Subcutaneous abdominal adipose tissue (tissue), 5 donors: ENCODE measurements around the gene KCNT1.
"Not testable (repeated sequence)": the region's sequence is repeated elsewhere in the genome, so short reads cannot be mapped to it uniquely, and the experiment has no call there.

ENCODE experiments used
- H3K27ac ChIP-seq: one replicate; pipeline ENCODE4 v1.7.0; 2013; ENCODE audit warnings: low read depth, mild to moderate bottlenecking, inconsistent platforms, low read length, moderate library complexity
- H3K27me3 ChIP-seq, 5 donors: one replicate each; pipeline ENCODE4 v1.7.0; 2013; ENCODE audit warnings: low read length in 5 of 5, inconsistent platforms in 1 of 5; ENCODE audit not compliant: control insufficient read depth in 5 of 5, insufficient read depth in 4 of 5
- H3K36me3 ChIP-seq, 5 donors: one replicate each; pipeline ENCODE4 v1.7.0; 2013; ENCODE audit warnings: low read length in 5 of 5; ENCODE audit not compliant: control insufficient read depth in 5 of 5, insufficient read depth in 5 of 5
- H3K4me1 ChIP-seq, 5 donors: one replicate each; pipeline ENCODE4 v1.7.0; 2013; ENCODE audit warnings: low read length in 5 of 5, mild to moderate bottlenecking in 3 of 5, moderate library complexity in 1 of 5; ENCODE audit not compliant: control insufficient read depth in 5 of 5, insufficient read depth in 5 of 5
- H3K4me3 ChIP-seq, 5 donors: one replicate each; pipeline ENCODE4 v1.7.0; 2013; ENCODE audit warnings: low read length in 5 of 5, low read depth in 1 of 5
- H3K9ac ChIP-seq, 5 donors: one replicate each; pipeline ENCODE4 v1.7.0; 2013; ENCODE audit warnings: low read length in 5 of 5, mild to moderate bottlenecking in 4 of 5, moderate library complexity in 3 of 5
- H3K9me3 ChIP-seq, 5 donors: one replicate each; pipeline ENCODE4 v1.7.0; 2013; ENCODE audit warnings: low read length in 5 of 5; ENCODE audit not compliant: control insufficient read depth in 5 of 5
- donor health status: healthy.
- donor health status: healthy.
- donor health status: healthy.
- donor health status: healthy.
- donor health status: healthy.

Gene KCNT1

DNA sequence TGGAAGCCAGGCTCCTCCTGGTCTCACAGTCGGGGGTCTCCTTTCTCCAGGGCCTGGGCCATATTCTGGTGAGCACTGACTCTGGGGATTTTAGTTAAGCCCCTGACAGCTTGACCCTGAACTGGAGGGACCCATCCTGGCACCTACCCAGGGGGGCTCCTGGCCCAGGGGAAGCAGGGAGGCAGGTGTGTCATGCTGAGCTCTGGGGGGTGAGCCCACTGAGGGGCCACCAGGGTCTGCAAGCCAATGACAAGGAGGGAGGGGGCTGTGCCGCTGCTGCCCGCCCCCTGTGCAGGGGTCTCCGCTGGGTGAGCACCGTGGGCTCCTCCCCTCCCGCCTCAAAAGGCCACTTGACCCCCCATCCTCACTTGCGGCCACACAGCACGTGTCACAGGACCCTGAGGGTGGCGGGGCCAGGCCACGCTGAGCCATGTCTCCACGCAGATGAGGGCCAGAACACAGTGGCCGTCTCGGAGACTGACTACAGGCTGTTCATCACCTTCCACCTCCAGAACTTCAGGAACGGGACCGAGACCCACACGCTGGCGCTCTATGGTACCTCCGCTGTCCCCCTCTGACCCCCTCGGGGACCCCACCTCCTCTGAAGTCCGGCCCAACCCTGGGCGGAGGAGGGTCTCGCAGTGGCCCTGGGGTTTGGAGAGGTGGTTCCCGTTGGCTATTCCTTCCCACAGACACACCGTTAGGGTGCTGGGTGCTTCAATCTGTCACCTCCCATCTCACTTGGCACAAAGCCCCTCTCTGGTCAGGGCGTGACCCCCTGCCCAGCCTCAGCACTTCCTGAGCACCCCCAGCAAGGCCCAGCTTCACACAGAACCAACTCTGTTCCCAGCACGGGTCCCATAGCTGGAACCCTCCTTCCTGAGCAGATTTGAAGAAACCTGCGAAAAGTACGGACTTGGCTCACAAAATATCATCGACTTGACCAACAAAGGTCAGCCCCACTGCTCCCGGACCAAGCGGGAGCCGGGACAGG is 36.9 kb upstream of the KCNT1 start:
- Histone ChIP-seq H3K9ac (no peak overlapping the region), H3K27ac (no peak overlapping the region), H3K27me3 (peaks cover 2 to 33% (median 27%) of the 10 kb centered on the region in 5 donors), H3K9me3 (no peaks in the 10 kb centered on the region), H3K4me3 (no peak overlapping the region), H3K36me3 (no peaks in the 10 kb centered on the region), H3K4me1 (no peaks in the 10 kb centered on the region)

- Histone ChIP-seq H3K27ac (no peak overlapping the region), H3K4me1 (no peaks in the 10 kb centered on the region), H3K9ac (no peak overlapping the region), H3K9me3 (no peaks in the 10 kb centered on the region), H3K4me3 (no peak overlapping the region), H3K36me3 (no peaks in the 10 kb centered on the region), H3K27me3 (peaks cover 2 to 33% (median 32%) of the 10 kb centered on the region in 5 donors)
These were observed 36.2 kb upstream of the KCNT1 start for GRCh38 chr9:135665795-135666189.

- Histone ChIP-seq H3K27me3 (peaks cover 6 to 42% (median 32%) of the 10 kb centered on the region in 5 donors), H3K36me3 (no peaks in the 10 kb centered on the region), H3K9ac (no peak overlapping the region), H3K4me3 (no peak overlapping the region), H3K4me1 (no peaks in the 10 kb centered on the region), H3K27ac (no peak overlapping the region), H3K9me3 (no peaks in the 10 kb centered on the region)
These were observed 35.2 kb upstream of the KCNT1 start for GRCh38 chr9:135666534-135667462.

GRCh38 chr9:135667463-135668001 is 34.5 kb upstream of the KCNT1 start:
- Histone ChIP-seq H3K4me1 (no peaks in the 10 kb centered on the region), H3K9ac (no peak overlapping the region), H3K9me3 (no peaks in the 10 kb centered on the region), H3K36me3 (no peaks in the 10 kb centered on the region), H3K4me3 (no peak overlapping the region), H3K27me3 (peaks cover 12 to 47% (median 32%) of the 10 kb centered on the region in 5 donors), H3K27ac (no peak overlapping the region)

GRCh38 chr9:135669018-135669417 is 33.0 kb upstream of the KCNT1 start:
- H3K4me1 ChIP-seq, H3K9me3 ChIP-seq, H3K27ac ChIP-seq, H3K36me3 ChIP-seq, H3K9ac ChIP-seq, H3K4me3 ChIP-seq: not testable (repeated sequence)
- peaks cover 12 to 40% (median 27%) of the 10 kb centered on the region in 5 donors for H3K27me3 ChIP-seq

DNA sequence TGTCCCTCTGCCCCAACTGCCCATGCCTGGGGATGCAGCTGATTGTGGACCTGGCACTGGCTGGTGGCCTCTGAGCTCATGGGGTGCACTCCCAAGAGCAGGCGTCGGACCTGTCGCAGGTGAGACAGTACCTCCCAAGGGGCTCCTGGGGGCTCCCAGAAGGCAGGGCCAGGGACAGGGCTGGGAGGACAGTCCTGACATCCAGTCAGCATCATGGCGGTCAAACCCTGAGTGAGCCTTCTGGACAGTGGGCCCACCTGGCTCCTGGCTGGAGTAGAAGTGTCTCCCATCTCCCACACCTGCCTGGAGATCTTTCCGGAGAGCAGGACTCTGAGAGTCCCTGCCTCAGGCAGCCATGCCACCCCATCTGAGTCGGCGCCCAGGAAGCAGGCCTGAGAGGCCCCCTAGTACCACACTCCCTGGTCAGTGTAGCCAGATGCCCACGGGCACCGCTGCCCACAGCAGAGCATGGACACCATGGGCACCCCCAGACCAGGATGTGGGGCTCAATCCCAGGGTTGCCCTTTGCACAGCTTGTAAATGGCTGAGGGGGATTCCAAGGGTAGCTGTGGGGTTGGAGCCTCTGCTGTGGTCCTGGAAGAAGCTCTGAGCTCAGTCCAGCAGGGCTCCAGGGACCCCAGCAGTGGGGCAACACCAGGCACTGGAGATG is 32.2 kb upstream of the KCNT1 start:
- Histone ChIP-seq H3K4me1 (no peaks in the 10 kb centered on the region), H3K9ac (no peak overlapping the region), H3K9me3 (no peaks in the 10 kb centered on the region), H3K4me3 (no peak overlapping the region), H3K27me3 (peaks cover 12 to 35% (median 26%) of the 10 kb centered on the region in 5 donors), H3K36me3 (no peaks in the 10 kb centered on the region), H3K27ac (no peak overlapping the region)

DNA sequence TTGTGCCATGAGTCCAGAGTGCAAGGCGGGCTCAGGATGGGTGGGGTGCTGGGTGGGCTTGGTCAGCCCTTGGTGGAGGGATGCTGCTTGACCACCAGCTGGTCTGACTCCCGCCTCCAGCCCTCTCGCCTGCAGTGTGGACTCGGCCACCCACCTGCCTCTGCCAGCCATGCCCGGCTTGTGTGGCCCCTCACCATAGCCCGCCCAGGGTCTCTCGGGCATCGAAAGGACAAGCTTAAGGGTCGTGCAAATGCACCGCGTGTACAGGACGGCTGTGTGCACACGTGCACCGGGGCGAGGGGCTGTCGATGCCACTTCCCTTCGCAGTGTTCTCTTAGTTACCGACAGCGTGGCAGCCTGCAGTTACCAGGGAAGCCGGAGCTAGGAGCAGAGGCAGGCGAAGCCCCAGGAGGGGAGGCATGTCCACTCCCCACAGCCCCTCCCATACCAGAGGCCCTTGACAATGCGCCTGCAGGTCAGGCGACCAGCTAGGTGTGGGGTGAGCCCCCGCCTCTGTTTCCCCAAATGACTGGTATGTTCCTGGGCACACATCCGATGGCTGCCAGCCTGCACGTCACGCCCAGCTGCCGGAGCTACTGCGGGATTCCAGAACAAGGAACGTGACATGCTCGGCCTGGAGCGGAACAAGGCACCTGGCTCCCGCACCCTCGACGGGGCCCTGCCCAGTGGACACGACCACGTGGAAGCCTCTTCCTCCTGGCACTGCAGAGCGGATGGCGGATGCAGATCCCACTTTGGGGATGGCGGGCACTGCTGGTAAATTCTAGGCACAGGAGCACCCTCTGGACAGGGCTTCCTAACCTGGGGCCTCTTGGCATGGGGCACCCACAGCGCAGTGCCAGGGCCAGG is 31.0 kb upstream of the KCNT1 start:
- no peak overlapping the region for H3K4me3 ChIP-seq
- no peak overlapping the region for H3K27ac ChIP-seq
- no peak overlapping the region for H3K9ac ChIP-seq
- H3K9me3 ChIP-seq = no peaks in the 10 kb centered on the region
- H3K36me3 ChIP-seq = no peaks in the 10 kb centered on the region
- H3K4me1 ChIP-seq = no peaks in the 10 kb centered on the region
- H3K27me3 ChIP-seq = peaks cover 12 to 35% (median 15%) of the 10 kb centered on the region in 5 donors

DNA sequence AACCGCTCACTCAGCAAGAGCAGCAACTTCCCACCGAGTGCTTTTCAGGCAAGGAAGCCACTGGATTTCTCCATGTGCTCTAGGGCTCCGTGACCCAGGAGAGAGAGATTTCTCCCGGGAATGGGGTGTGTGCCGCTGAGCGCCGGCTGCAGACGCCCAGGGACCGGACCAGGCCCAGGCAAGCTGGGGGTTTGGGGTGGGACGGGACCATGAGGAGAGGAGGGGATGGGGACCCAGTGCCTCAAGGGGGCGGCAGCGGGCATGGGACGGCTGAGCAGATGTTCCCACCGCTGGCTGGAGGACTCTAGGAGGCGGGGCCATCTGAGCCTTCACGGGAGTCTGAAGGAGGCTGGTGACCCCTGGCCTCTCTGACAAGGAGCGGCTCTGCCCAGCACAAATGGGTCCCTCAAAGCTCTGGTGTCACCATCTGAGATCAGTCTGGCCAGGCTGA is 30.4 kb upstream of the KCNT1 start:
- peaks cover 12 to 33% (median 13%) of the 10 kb centered on the region in 5 donors for H3K27me3 ChIP-seq
- H3K4me3 ChIP-seq = no peak overlapping the region
- no peak overlapping the region for H3K9ac ChIP-seq
- no peaks in the 10 kb centered on the region for H3K9me3 ChIP-seq
- no peak overlapping the region for H3K27ac ChIP-seq
- H3K36me3 ChIP-seq = no peaks in the 10 kb centered on the region
- H3K4me1 ChIP-seq = no peaks in the 10 kb centered on the region

GRCh38 chr9:135672786-135673185 is 29.2 kb upstream of the KCNT1 start:
- not testable (repeated sequence) for H3K4me1 ChIP-seq, H3K4me3 ChIP-seq, H3K36me3 ChIP-seq, H3K9me3 ChIP-seq, H3K27ac ChIP-seq, H3K9ac ChIP-seq
- H3K27me3 ChIP-seq = peaks cover 6 to 28% (median 13%) of the 10 kb centered on the region in 5 donors
